Measurements from ENCODE around the gene MTARC2. TPM values are rescaled to one million over a fixed set of nuclear protein-coding genes. Genes with fewer than 3 reads are reported as not detected.

The MTARC2 gene
- total RNA-seq, 1 donor from 2014 or later = 3.6 TPM

GRCh38 chr1:220702733-220703270 is 45.3 kb upstream of the MTARC2 start:
- Mint-ChIP-seq H3K36me3 (ENCODE audit: low read depth, unreplicated experiment) (no peaks in the 10 kb centered on the region), H3K27ac (ENCODE audit: unreplicated experiment) (no peak overlapping the region), H3K4me1 (ENCODE audit: unreplicated experiment) (peaks cover 21% of the 10 kb centered on the region), H3K9me3 (ENCODE audit: unreplicated experiment) (no peaks in the 10 kb centered on the region), H3K4me3 (ENCODE audit: unreplicated experiment) (no peak overlapping the region), H3K27me3 (ENCODE audit: unreplicated experiment) (peaks cover 7% of the 10 kb centered on the region)
- DNase-seq (ENCODE audit: low spot score) = no peak
- no peak for TF ChIP-seq CTCF (IDR thresholded peaks at IDR 0.05; ENCODE audit: unreplicated experiment)

GRCh38 chr1:220703305-220703704 is 44.8 kb upstream of the MTARC2 start:
- no peak for TF ChIP-seq CTCF (IDR thresholded peaks at IDR 0.05; ENCODE audit: unreplicated experiment)
- H3K27ac Mint-ChIP-seq (ENCODE audit: unreplicated experiment) = no peak overlapping the region
- DNase-seq (ENCODE audit: low spot score) = no peak
- no peaks in the 10 kb centered on the region for H3K36me3 Mint-ChIP-seq (ENCODE audit: low read depth, unreplicated experiment)
- H3K9me3 Mint-ChIP-seq (ENCODE audit: unreplicated experiment) = no peaks in the 10 kb centered on the region
- peaks cover 7% of the 10 kb centered on the region for H3K27me3 Mint-ChIP-seq (ENCODE audit: unreplicated experiment)
- H3K4me1 Mint-ChIP-seq (ENCODE audit: unreplicated experiment) = peaks cover 21% of the 10 kb centered on the region
- no peak overlapping the region for H3K4me3 Mint-ChIP-seq (ENCODE audit: unreplicated experiment)

DNA sequence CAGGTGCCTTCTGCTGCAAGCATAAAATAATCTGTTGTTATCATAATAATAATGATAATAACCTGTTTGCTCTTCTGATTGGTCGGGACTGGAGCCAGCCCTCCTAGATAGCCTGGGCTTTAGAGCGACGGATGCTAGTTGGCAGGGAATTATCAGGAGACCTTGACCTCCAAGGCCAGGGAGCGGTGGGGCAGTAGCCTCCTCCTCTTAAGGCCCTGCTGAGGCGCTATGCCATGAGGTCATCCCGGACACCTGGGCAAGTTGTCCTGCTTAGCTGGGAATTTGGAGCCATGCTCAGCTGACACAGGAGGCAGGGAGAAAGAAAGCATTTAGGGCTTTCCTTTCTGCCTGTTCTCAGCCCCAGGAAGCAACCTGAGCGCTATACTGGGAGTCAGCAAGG is 42.3 kb upstream of the MTARC2 start:
- no peak for TF ChIP-seq CTCF (IDR thresholded peaks at IDR 0.05; ENCODE audit: unreplicated experiment)
- H3K4me1 Mint-ChIP-seq (ENCODE audit: unreplicated experiment) = peaks cover 26% of the 10 kb centered on the region
- DNase-seq (ENCODE audit: low spot score) = no peak
- no peak overlapping the region for H3K4me3 Mint-ChIP-seq (ENCODE audit: unreplicated experiment)
- H3K36me3 Mint-ChIP-seq (ENCODE audit: low read depth, unreplicated experiment) = no peaks in the 10 kb centered on the region
- H3K9me3 Mint-ChIP-seq (ENCODE audit: unreplicated experiment) = no peaks in the 10 kb centered on the region
- peaks cover 10% of the 10 kb centered on the region for H3K27me3 Mint-ChIP-seq (ENCODE audit: unreplicated experiment)
- no peak overlapping the region for H3K27ac Mint-ChIP-seq (ENCODE audit: unreplicated experiment)

- no peak for DNase-seq (ENCODE audit: low spot score)
- Mint-ChIP-seq H3K4me1 (ENCODE audit: unreplicated experiment) (peaks cover 31% of the 10 kb centered on the region), H3K4me3 (ENCODE audit: unreplicated experiment) (no peak overlapping the region), H3K27me3 (ENCODE audit: unreplicated experiment) (peaks cover 10% of the 10 kb centered on the region), H3K27ac (ENCODE audit: unreplicated experiment) (no peak overlapping the region), H3K9me3 (ENCODE audit: unreplicated experiment) (no peaks in the 10 kb centered on the region), H3K36me3 (ENCODE audit: low read depth, unreplicated experiment) (no peaks in the 10 kb centered on the region)
- TF ChIP-seq CTCF (IDR thresholded peaks at IDR 0.05; ENCODE audit: unreplicated experiment) = no peak
Measured at GRCh38 chr1:220706480-220706879, 41.6 kb upstream of the MTARC2 start.

DNA sequence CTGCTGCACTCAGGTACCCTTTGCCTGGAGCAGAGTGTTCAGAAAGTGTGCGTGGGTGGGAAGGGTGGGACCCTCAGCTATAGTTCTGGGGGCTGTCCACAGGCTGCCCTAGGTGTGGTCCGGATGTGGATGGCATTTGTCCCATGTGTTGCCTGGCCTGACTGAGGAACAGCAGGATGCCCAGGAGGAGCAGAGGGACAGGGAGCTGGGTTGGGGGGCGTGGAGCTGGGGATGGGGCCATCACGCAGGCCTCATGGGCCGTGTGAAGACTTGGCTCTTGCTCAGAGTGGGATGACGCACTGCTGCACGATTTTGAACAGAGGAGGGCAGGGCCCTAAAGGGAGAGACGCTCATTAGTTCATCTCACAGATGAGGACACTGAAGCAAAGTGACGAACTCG is 41.0 kb upstream of the MTARC2 start:
- DNase-seq (ENCODE audit: low spot score) = no peak
- peaks cover 31% of the 10 kb centered on the region for H3K4me1 Mint-ChIP-seq (ENCODE audit: unreplicated experiment)
- peaks cover 10% of the 10 kb centered on the region for H3K27me3 Mint-ChIP-seq (ENCODE audit: unreplicated experiment)
- H3K4me3 Mint-ChIP-seq (ENCODE audit: unreplicated experiment) = no peak overlapping the region
- no peaks in the 10 kb centered on the region for H3K36me3 Mint-ChIP-seq (ENCODE audit: low read depth, unreplicated experiment)
- no peak for TF ChIP-seq CTCF (IDR thresholded peaks at IDR 0.05; ENCODE audit: unreplicated experiment)
- no peak overlapping the region for H3K27ac Mint-ChIP-seq (ENCODE audit: unreplicated experiment)
- H3K9me3 Mint-ChIP-seq (ENCODE audit: unreplicated experiment) = no peaks in the 10 kb centered on the region

Data from endothelial cell (in vitro differentiated cells).